Measurements from ENCODE around the gene MYO15A. TPM values are rescaled to one million over a fixed set of nuclear protein-coding genes. Genes with fewer than 3 reads are reported as not detected.

MYO15A gene
- total and polyA plus RNA-seq, 2 donors (not counting 1 experiment from before 2014, with no cell fraction given) = 2.5 to 3.1 TPM

- no peak overlapping the region for H3K27ac ChIP-seq (ENCODE audit: low read length in 2 of 2)
- CTCF ChIA-PET = interaction anchor here (1.2 kb wide), 1 partner anchor 48 kb away, joined by 6 read pairs; no protein-coding TSS in a partner anchor
- no peak overlapping the region for H3K4me3 ChIP-seq (ENCODE audit: control extremely low read depth in 1 of 5, extremely low read depth in 1 of 5, insufficient read depth in 1 of 5, low read depth in 2 of 5, low read length in 4 of 5)
- intact Hi-C loops (cut with micrococcal nuclease) = no loop called here
- Mint-ChIP-seq H3K4me1 (peaks cover 68% of the 10 kb centered on the region), H3K27me3 (no peaks in the 10 kb centered on the region), H3K27ac (no peak overlapping the region), H3K4me3 (no peak overlapping the region), H3K9me3 (ENCODE audit: insufficient read depth) (no peaks in the 10 kb centered on the region)
- 70% methylated on average over 2 of the region's 3 CpGs for WGBS (ENCODE audit: insufficient coverage)
- no peak overlapping the region for H2AFZ ChIP-seq (ENCODE audit: insufficient read depth, low read depth, low read length, poor library complexity, severe bottlenecking)
- DNase-seq (no peak), ATAC-seq (ENCODE audit: low read depth) (no peak)
- H3K27me3 ChIP-seq (replicated peaks in 1 of 4; ENCODE audit: control extremely low read depth in 1 of 4, control insufficient read depth in 3 of 4, insufficient read depth in 4 of 4, low read length in 3 of 4) = no peaks in the 10 kb centered on the region
- no peak for TF ChIP-seq EZH2 (IDR thresholded peaks at IDR 0.05; ENCODE audit: borderline replicate concordance, insufficient read depth, low read depth, low read length, poor library complexity, severe bottlenecking)
- no peak for TF ChIP-seq CTCF (IDR thresholded peaks at IDR 0.05)
- H3K4me2 ChIP-seq (replicated peaks; ENCODE audit: low read depth, low read length, poor library complexity, severe bottlenecking) = no peak overlapping the region
- peaks cover 35 to 49% of the 10 kb centered on the region in 2 donors for H3K4me1 ChIP-seq (ENCODE audit: control insufficient read depth in 2 of 2, insufficient read depth in 2 of 2, low read length in 2 of 2)
- no peaks in the 10 kb centered on the region for H3K9me3 ChIP-seq (ENCODE audit: control extremely low read depth in 1 of 3, control insufficient read depth in 2 of 3, insufficient read depth in 1 of 3, low read length in 2 of 3)
- H4K20me1 ChIP-seq (ENCODE audit: control insufficient read depth, insufficient read depth, low read length, poor library complexity, severe bottlenecking) = peaks cover 94% of the 10 kb centered on the region
- H3K9ac ChIP-seq (ENCODE audit: low read length) = no peak overlapping the region
- peaks cover 7 to 44% of the 10 kb centered on the region in 2 experiments for H3K36me3 ChIP-seq (replicated peaks in 1 of 2; ENCODE audit: control extremely low read depth in 1 of 2, control insufficient read depth in 1 of 2, extremely low read depth in 1 of 2, insufficient read depth in 2 of 2, low read length in 1 of 2)
- H3K79me2 ChIP-seq (ENCODE audit: control insufficient read depth, insufficient read depth, low read length) = peaks cover 96% of the 10 kb centered on the region
- POLR2A ChIA-PET = no interaction called here
Measured at GRCh38 chr17:18190628-18191235, 82.2 kb downstream of the MYO15A start.

DNA sequence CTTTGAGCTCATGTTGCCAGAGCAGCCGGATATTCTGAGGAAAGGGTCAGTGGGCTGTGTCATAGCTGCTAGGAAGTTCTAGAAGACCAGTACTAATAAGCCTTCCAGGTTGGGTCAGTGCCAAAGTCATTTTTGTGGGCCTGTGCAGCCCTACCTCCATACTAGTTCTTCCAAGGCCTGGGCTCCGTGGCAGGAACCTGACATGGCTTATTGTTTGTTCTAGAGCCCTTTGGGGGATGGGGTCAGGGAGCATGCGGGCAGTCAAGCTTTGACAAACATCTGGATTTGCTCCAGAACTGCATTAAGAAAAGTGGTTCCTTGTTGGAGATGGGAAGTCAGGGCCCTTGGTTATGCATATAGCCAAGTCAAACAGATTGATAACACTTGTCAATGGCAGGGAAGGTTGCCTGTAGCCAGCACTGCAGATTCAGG lies 82.7 kb downstream of the MYO15A start:
- DNase-seq = no peak
- intact Hi-C loops (cut with micrococcal nuclease) = no loop called here
- no peaks in the 10 kb centered on the region for H3K9me3 ChIP-seq (ENCODE audit: control extremely low read depth in 1 of 3, control insufficient read depth in 2 of 3, insufficient read depth in 1 of 3, low read length in 2 of 3)
- H3K9ac ChIP-seq (ENCODE audit: low read length) = no peak overlapping the region
- Mint-ChIP-seq H3K27me3 (no peaks in the 10 kb centered on the region), H3K27ac (no peak overlapping the region), H3K4me3 (no peak overlapping the region), H3K4me1 (peaks cover 63% of the 10 kb centered on the region), H3K9me3 (ENCODE audit: insufficient read depth) (no peaks in the 10 kb centered on the region)
- peaks cover 7 to 48% of the 10 kb centered on the region in 2 experiments for H3K36me3 ChIP-seq (replicated peaks in 1 of 2; ENCODE audit: control extremely low read depth in 1 of 2, control insufficient read depth in 1 of 2, extremely low read depth in 1 of 2, insufficient read depth in 2 of 2, low read length in 1 of 2)
- H4K20me1 ChIP-seq (ENCODE audit: control insufficient read depth, insufficient read depth, low read length, poor library complexity, severe bottlenecking) = peaks cover 94% of the 10 kb centered on the region
- no peak overlapping the region for H2AFZ ChIP-seq (ENCODE audit: insufficient read depth, low read depth, low read length, poor library complexity, severe bottlenecking)
- H3K4me3 ChIP-seq (ENCODE audit: control extremely low read depth in 1 of 5, extremely low read depth in 1 of 5, insufficient read depth in 1 of 5, low read depth in 2 of 5, low read length in 4 of 5) = no peak overlapping the region
- H3K27me3 ChIP-seq (replicated peaks in 1 of 4; ENCODE audit: control extremely low read depth in 1 of 4, control insufficient read depth in 3 of 4, insufficient read depth in 4 of 4, low read length in 3 of 4) = no peaks in the 10 kb centered on the region
- CTCF ChIA-PET = interaction anchor here (1.2 kb wide), 1 partner anchor 48 kb away, joined by 6 read pairs; no protein-coding TSS in a partner anchor
- no peak for TF ChIP-seq CTCF (IDR thresholded peaks at IDR 0.05)
- no peak for TF ChIP-seq EZH2 (IDR thresholded peaks at IDR 0.05; ENCODE audit: borderline replicate concordance, insufficient read depth, low read depth, low read length, poor library complexity, severe bottlenecking)
- POLR2A ChIA-PET = no interaction called here
- peaks cover 30 to 44% of the 10 kb centered on the region in 2 donors for H3K4me1 ChIP-seq (ENCODE audit: control insufficient read depth in 2 of 2, insufficient read depth in 2 of 2, low read length in 2 of 2)
- no peak for ATAC-seq (ENCODE audit: low read depth)
- 89% methylated on average over 2 of the region's 3 CpGs for WGBS (ENCODE audit: insufficient coverage)
- H3K79me2 ChIP-seq (ENCODE audit: control insufficient read depth, insufficient read depth, low read length) = peaks cover 96% of the 10 kb centered on the region
- H3K27ac ChIP-seq (ENCODE audit: low read length in 2 of 2) = no peak overlapping the region
- no peak overlapping the region for H3K4me2 ChIP-seq (replicated peaks; ENCODE audit: low read depth, low read length, poor library complexity, severe bottlenecking)

Measured in B cell (primary cell).